ENCODE data around the gene NOS3. TPM values are rescaled to one million over a fixed set of nuclear protein-coding genes. Genes with fewer than 3 reads are reported as not detected.

NOS3 gene
- total RNA-seq, 1 experiment from 2014 or later = 16.5 TPM

- Histone ChIP-seq H3K27me3 (ENCODE audit: control insufficient read depth, insufficient read depth, low read length) (no peaks in the 10 kb centered on the region), H3K36me3 (replicated peaks; ENCODE audit: control insufficient read depth, insufficient read depth, low read length) (no peaks in the 10 kb centered on the region), H3K4me3 (ENCODE audit: insufficient read depth, low read depth, low read length) (no peak overlapping the region)
- peak; percentile 86 for DNase-seq
These were observed 2.7 kb downstream of the NOS3 start for GRCh38 chr7:150993511-150993910.

- peak; percentile 58 for DNase-seq
- no peaks in the 10 kb centered on the region for H3K27me3 ChIP-seq (ENCODE audit: control insufficient read depth, insufficient read depth, low read length)
- no peak overlapping the region for H3K4me3 ChIP-seq (ENCODE audit: insufficient read depth, low read depth, low read length)
- no peaks in the 10 kb centered on the region for H3K36me3 ChIP-seq (replicated peaks; ENCODE audit: control insufficient read depth, insufficient read depth, low read length)
These were observed 3.5 kb downstream of the NOS3 start for GRCh38 chr7:150994141-150994837.

GRCh38 chr7:150994838-150995510 lies 4.2 kb downstream of the NOS3 start:
- Histone ChIP-seq H3K36me3 (replicated peaks; ENCODE audit: control insufficient read depth, insufficient read depth, low read length) (no peaks in the 10 kb centered on the region), H3K4me3 (ENCODE audit: insufficient read depth, low read depth, low read length) (no peak overlapping the region), H3K27me3 (ENCODE audit: control insufficient read depth, insufficient read depth, low read length) (no peaks in the 10 kb centered on the region)
- peak; percentile 56 for DNase-seq

GRCh38 chr7:150996376-150997074 lies 5.7 kb downstream of the NOS3 start:
- Histone ChIP-seq H3K4me3 (ENCODE audit: insufficient read depth, low read depth, low read length) (no peak overlapping the region), H3K36me3 (replicated peaks; ENCODE audit: control insufficient read depth, insufficient read depth, low read length) (no peaks in the 10 kb centered on the region), H3K27me3 (ENCODE audit: control insufficient read depth, insufficient read depth, low read length) (no peaks in the 10 kb centered on the region)
- peak; percentile 82 for DNase-seq

GRCh38 chr7:150997075-150997511 lies 6.3 kb downstream of the NOS3 start:
- no peak overlapping the region for H3K4me3 ChIP-seq (ENCODE audit: insufficient read depth, low read depth, low read length)
- no peaks in the 10 kb centered on the region for H3K27me3 ChIP-seq (ENCODE audit: control insufficient read depth, insufficient read depth, low read length)
- H3K36me3 ChIP-seq (replicated peaks; ENCODE audit: control insufficient read depth, insufficient read depth, low read length) = no peaks in the 10 kb centered on the region
- DNase-seq = peak; percentile 46

- peak; percentile 25 for DNase-seq
- H3K36me3 ChIP-seq (replicated peaks; ENCODE audit: control insufficient read depth, insufficient read depth, low read length) = no peaks in the 10 kb centered on the region
- H3K4me3 ChIP-seq (ENCODE audit: insufficient read depth, low read depth, low read length) = no peak overlapping the region
- H3K27me3 ChIP-seq (ENCODE audit: control insufficient read depth, insufficient read depth, low read length) = no peaks in the 10 kb centered on the region
These were observed 7.0 kb downstream of the NOS3 start for GRCh38 chr7:150997817-150998216.

GRCh38 chr7:150998341-150998740 lies 7.5 kb downstream of the NOS3 start:
- DNase-seq = peak; percentile 40
- H3K27me3 ChIP-seq (ENCODE audit: control insufficient read depth, insufficient read depth, low read length) = no peaks in the 10 kb centered on the region
- H3K4me3 ChIP-seq (ENCODE audit: insufficient read depth, low read depth, low read length) = no peak overlapping the region
- no peaks in the 10 kb centered on the region for H3K36me3 ChIP-seq (replicated peaks; ENCODE audit: control insufficient read depth, insufficient read depth, low read length)

- no peak overlapping the region for H3K4me3 ChIP-seq (ENCODE audit: insufficient read depth, low read depth, low read length)
- no peaks in the 10 kb centered on the region for H3K36me3 ChIP-seq (replicated peaks; ENCODE audit: control insufficient read depth, insufficient read depth, low read length)
- no peaks in the 10 kb centered on the region for H3K27me3 ChIP-seq (ENCODE audit: control insufficient read depth, insufficient read depth, low read length)
- no peak for DNase-seq
These were observed 8.2 kb downstream of the NOS3 start for GRCh38 chr7:150999001-150999400.

GRCh38 chr7:150999497-151000230 lies 8.8 kb downstream of the NOS3 start:
- Histone ChIP-seq H3K36me3 (replicated peaks; ENCODE audit: control insufficient read depth, insufficient read depth, low read length) (no peaks in the 10 kb centered on the region), H3K27me3 (ENCODE audit: control insufficient read depth, insufficient read depth, low read length) (no peaks in the 10 kb centered on the region), H3K4me3 (ENCODE audit: insufficient read depth, low read depth, low read length) (no peak overlapping the region)
- DNase-seq = no peak

GRCh38 chr7:151000897-151001495 lies 10.2 kb downstream of the NOS3 start:
- Histone ChIP-seq H3K27me3 (ENCODE audit: control insufficient read depth, insufficient read depth, low read length) (no peaks in the 10 kb centered on the region), H3K4me3 (ENCODE audit: insufficient read depth, low read depth, low read length) (no peak overlapping the region), H3K36me3 (replicated peaks; ENCODE audit: control insufficient read depth, insufficient read depth, low read length) (no peaks in the 10 kb centered on the region)
- DNase-seq = peak; percentile 44

- Histone ChIP-seq H3K36me3 (replicated peaks; ENCODE audit: control insufficient read depth, insufficient read depth, low read length) (no peaks in the 10 kb centered on the region), H3K27me3 (ENCODE audit: control insufficient read depth, insufficient read depth, low read length) (no peaks in the 10 kb centered on the region), H3K4me3 (ENCODE audit: insufficient read depth, low read depth, low read length) (no peak overlapping the region)
- no peak for DNase-seq
These were observed 10.7 kb downstream of the NOS3 start for GRCh38 chr7:151001546-151001945.

GRCh38 chr7:151003572-151003971 lies 12.8 kb downstream of the NOS3 start:
- no peaks in the 10 kb centered on the region for H3K36me3 ChIP-seq (replicated peaks; ENCODE audit: control insufficient read depth, insufficient read depth, low read length)
- H3K27me3 ChIP-seq (ENCODE audit: control insufficient read depth, insufficient read depth, low read length) = no peaks in the 10 kb centered on the region
- DNase-seq = peak; percentile 26
- H3K4me3 ChIP-seq (ENCODE audit: insufficient read depth, low read depth, low read length) = no peak overlapping the region

- Histone ChIP-seq H3K27me3 (ENCODE audit: control insufficient read depth, insufficient read depth, low read length) (no peaks in the 10 kb centered on the region), H3K4me3 (ENCODE audit: insufficient read depth, low read depth, low read length) (no peak overlapping the region), H3K36me3 (replicated peaks; ENCODE audit: control insufficient read depth, insufficient read depth, low read length) (no peaks in the 10 kb centered on the region)
- peak; percentile 13 for DNase-seq
These were observed 14.7 kb downstream of the NOS3 start for GRCh38 chr7:151005566-151005965.
